ENCODE measurements around the gene GLA. TPM values are rescaled to one million over a fixed set of nuclear protein-coding genes. Genes with fewer than 3 reads are reported as not detected.

Gene GLA
- total and polyA plus RNA-seq, 8 donors, result 6.4 to 25.6 (median 17.6) TPM; not detected in 1

DNA sequence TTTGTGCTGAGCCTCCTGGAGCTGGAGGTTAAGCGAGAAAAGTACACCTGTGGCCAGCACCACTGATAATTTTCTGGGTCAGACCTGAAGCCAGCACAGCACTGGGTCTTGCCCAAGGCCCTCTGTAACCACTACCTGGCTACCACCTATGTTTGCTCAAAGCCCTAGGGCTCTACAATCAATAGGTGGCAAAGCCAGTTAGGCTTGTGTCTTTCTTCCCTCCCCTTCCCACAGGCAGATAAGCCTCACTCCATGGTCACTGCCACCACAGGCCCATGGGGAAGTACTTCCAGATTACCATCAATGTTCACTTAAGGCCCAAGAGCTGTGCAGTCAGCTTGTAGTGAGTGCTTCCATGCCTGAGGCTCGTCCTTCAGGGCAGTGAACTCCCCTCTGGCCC lies 42.4 kb upstream of the GLA start:
- no peak for DNase-seq
- intact Hi-C loops (cut with DNase I; ENCODE audit: low total_unique reads), result no loop called here
- peaks cover 0 to 8% (median 0%) of the 10 kb centered on the region in 4 donors for H3K4me1 ChIP-seq
- peaks cover 0 to 20% (median 3%) of the 10 kb centered on the region in 4 donors for H3K36me3 ChIP-seq
- no peak overlapping the region for H3K4me3 ChIP-seq
- H3K9me3 ChIP-seq, result no peaks in the 10 kb centered on the region
- TF ChIP-seq POLR2AphosphoS5 (IDR thresholded peaks at IDR 0.05) (no peak), EP300 (IDR thresholded peaks at IDR 0.05) (no peak), POLR2A (IDR thresholded peaks at IDR 0.05) (no peak)
- TF ChIP-seq, protein P1, sequence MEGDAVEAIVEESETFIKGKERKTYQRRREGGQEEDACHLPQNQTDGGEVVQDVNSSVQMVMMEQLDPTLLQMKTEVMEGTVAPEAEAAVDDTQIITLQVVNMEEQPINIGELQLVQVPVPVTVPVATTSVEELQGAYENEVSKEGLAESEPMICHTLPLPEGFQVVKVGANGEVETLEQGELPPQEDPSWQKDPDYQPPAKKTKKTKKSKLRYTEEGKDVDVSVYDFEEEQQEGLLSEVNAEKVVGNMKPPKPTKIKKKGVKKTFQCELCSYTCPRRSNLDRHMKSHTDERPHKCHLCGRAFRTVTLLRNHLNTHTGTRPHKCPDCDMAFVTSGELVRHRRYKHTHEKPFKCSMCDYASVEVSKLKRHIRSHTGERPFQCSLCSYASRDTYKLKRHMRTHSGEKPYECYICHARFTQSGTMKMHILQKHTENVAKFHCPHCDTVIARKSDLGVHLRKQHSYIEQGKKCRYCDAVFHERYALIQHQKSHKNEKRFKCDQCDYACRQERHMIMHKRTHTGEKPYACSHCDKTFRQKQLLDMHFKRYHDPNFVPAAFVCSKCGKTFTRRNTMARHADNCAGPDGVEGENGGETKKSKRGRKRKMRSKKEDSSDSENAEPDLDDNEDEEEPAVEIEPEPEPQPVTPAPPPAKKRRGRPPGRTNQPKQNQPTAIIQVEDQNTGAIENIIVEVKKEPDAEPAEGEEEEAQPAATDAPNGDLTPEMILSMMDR (IDR thresholded peaks at IDR 0.05), result no peak
- no peaks in the 10 kb centered on the region for H3K27me3 ChIP-seq
- no peak overlapping the region for H3K27ac ChIP-seq
- 24 to 69% (median 45%) methylated on average over 1 to 2 of the region's 2 CpGs for WGBS, 5 donors

DNA sequence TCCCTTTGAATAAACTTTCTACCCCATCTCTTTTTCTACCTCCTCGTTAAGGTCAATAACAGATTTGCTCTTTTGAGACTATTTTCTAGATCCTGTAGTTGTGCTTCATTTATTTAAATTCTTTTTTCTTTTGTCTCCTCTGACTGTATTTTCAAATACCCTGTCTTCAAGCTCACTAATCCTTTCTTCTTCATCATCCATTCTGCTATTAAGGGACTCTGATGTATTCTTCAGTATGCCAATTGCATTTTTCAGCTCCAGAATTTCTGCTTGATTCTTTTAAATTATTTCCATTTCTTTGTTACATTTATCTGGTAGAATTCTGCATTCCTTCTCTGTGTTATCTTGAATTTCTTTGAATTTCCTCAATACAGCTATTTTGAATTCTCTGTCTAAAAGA lies 41.6 kb upstream of the GLA start:
- TF ChIP-seq POLR2AphosphoS5 (IDR thresholded peaks at IDR 0.05) (no peak), POLR2A (IDR thresholded peaks at IDR 0.05) (no peak), EP300 (IDR thresholded peaks at IDR 0.05) (no peak)
- TF ChIP-seq, protein P1 (IDR thresholded peaks at IDR 0.05), result no peak
- WGBS, 5 donors, result 81 to 100% (median 91%) methylated on average over 1 of the region's 1 CpG
- intact Hi-C loops (cut with DNase I; ENCODE audit: low total_unique reads), result no loop called here
- Histone ChIP-seq H3K9me3 (no peaks in the 10 kb centered on the region), H3K27ac (no peak overlapping the region), H3K4me1 (peaks cover 0 to 8% (median 0%) of the 10 kb centered on the region in 4 donors), H3K27me3 (no peaks in the 10 kb centered on the region), H3K36me3 (peaks cover 0 to 21% (median 6%) of the 10 kb centered on the region in 4 donors), H3K4me3 (no peak overlapping the region)
- DNase-seq, result no peak

GRCh38 chrX:101442085-101442484 lies 34.4 kb upstream of the GLA start:
- intact Hi-C loops (cut with DNase I; ENCODE audit: low total_unique reads), result no loop called here
- H3K4me3 ChIP-seq, result no peak overlapping the region
- no peak for TF ChIP-seq EP300 (IDR thresholded peaks at IDR 0.05)
- no peak for TF ChIP-seq POLR2AphosphoS5 (IDR thresholded peaks at IDR 0.05)
- DNase-seq, result no peak
- H3K4me1 ChIP-seq, result no peaks in the 10 kb centered on the region
- H3K27ac ChIP-seq, result no peak overlapping the region
- WGBS, 5 donors, result 74 to 91% (median 87%) methylated on average over 2 of the region's 2 CpGs
- peaks cover 6 to 41% (median 32%) of the 10 kb centered on the region in 4 donors for H3K36me3 ChIP-seq
- H3K9me3 ChIP-seq, result no peaks in the 10 kb centered on the region
- no peaks in the 10 kb centered on the region for H3K27me3 ChIP-seq

DNA sequence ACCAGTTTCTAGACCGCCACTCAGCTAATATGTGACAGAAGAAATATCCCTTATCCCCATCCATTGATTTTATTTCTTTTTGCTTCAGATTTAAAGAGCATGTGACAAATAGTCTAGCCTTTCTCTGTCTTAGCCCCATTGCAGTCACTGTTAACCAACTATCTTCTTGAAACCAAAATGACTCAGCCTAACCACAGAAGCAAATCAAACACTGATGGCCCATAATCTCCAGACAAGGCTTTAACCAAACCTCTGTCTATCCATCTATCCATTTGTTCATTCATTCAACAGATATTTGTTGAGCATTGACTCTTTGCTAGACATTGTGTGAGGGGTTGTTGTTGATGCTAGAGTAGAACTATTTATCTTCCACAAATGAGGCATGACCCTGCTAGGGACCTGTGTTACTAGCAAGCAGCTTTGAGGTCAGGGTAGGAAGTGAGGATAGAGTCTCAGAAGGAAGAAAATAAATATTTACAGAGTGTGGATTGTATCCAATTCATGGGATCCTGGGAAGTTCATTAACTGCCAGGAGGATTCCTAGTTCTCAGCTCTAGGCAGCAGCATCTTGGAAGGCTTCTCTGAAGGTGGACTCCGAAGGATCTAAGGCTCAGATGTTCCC lies 22.8 kb upstream of the GLA start:
- TF ChIP-seq POLR2A (IDR thresholded peaks at IDR 0.05) (no peak), POLR2AphosphoS5 (IDR thresholded peaks at IDR 0.05) (no peak), EP300 (IDR thresholded peaks at IDR 0.05) (no peak)
- TF ChIP-seq, protein P1 (IDR thresholded peaks at IDR 0.05), result no peak
- Histone ChIP-seq H3K27ac (no peak overlapping the region), H3K4me3 (no peak overlapping the region), H3K4me1 (no peaks in the 10 kb centered on the region), H3K36me3 (peaks cover 0 to 33% (median 20%) of the 10 kb centered on the region in 4 donors), H3K9me3 (peaks cover 0 to 15% (median 7%) of the 10 kb centered on the region in 4 donors), H3K27me3 (no peaks in the 10 kb centered on the region)
- WGBS, 5 donors, result 74 to 91% (median 84%) methylated on average over 2 of the region's 2 CpGs
- DNase-seq, result no peak
- intact Hi-C loops (cut with DNase I; ENCODE audit: low total_unique reads), result no loop called here

GRCh38 chrX:101429934-101430333 lies 22.2 kb upstream of the GLA start:
- Histone ChIP-seq H3K27ac (no peak overlapping the region), H3K27me3 (no peaks in the 10 kb centered on the region), H3K36me3 (peaks cover 0 to 38% (median 21%) of the 10 kb centered on the region in 4 donors), H3K4me1 (no peaks in the 10 kb centered on the region), H3K9me3 (peaks cover 0 to 15% (median 7%) of the 10 kb centered on the region in 4 donors), H3K4me3 (no peak overlapping the region)
- DNase-seq, result no peak
- intact Hi-C loops (cut with DNase I; ENCODE audit: low total_unique reads), result no loop called here
- TF ChIP-seq EP300 (IDR thresholded peaks at IDR 0.05) (no peak), POLR2A (IDR thresholded peaks at IDR 0.05) (no peak), POLR2AphosphoS5 (IDR thresholded peaks at IDR 0.05) (no peak)
- TF ChIP-seq, protein P1 (IDR thresholded peaks at IDR 0.05), result no peak
- 53 to 80% (median 76%) methylated on average over 1 of the region's 1 CpG for WGBS, 5 donors

Measured in stomach (tissue), 9 donors.